ENCODE data around the gene PXDN.

- TF ChIP-seq POLR2AphosphoS5 (IDR thresholded peaks at IDR 0.05; ENCODE audit: borderline replicate concordance, low read depth, low read length) (no peak), EZH2 (IDR thresholded peaks at IDR 0.05) (no peak)
Measured at GRCh38 chr2:1742301-1742680, 2.0 kb downstream of the PXDN start.
